SU-DHL-6 (cell line): ENCODE results near the gene ENPP4.

Experiments
- CTCF ChIP-seq: fragments of 200-600 bp; sonication (generic); IDR thresholded peaks from one replicate; pipeline ENCODE4 v1.5.1; 2017; ENCODE audit warnings: antibody characterized with exemption, mild to moderate bottlenecking, low read length, moderate library complexity; ENCODE audit not compliant: insufficient read depth, poor library complexity, severe bottlenecking
- EZH2phosphoT487 ChIP-seq: fragments of 200-600 bp; sonication (generic), shearing (Covaris generic); conservative IDR thresholded peaks from 2 replicates; pipeline ENCODE4 v1.6.1; 2018; ENCODE audit warnings: mild to moderate bottlenecking, antibody characterized with exemption, low read length, moderate library complexity, mixed read lengths

- TF ChIP-seq CTCF (no peak), EZH2phosphoT487 (no peak)
These were observed 30.3 kb downstream of the ENPP4 start for GRCh38 chr6:46160102-46160501.
